ENCODE results near the gene LCE3A.
"Not testable (repeated sequence)": the region's sequence is repeated elsewhere in the genome, so short reads cannot be mapped to it uniquely, and the experiment has no call there.

LCE3A gene, protein sequence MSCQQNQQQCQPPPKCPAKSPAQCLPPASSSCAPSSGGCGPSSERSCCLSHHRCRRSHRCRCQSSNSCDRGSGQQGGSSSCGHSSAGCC

GRCh38 chr1:152622803-152623202 is at the start of gene LCE3A:
Gene LCE3A, minus strand, starts transcription at chr1:152623103. Its CDS starts 0 bp downstream, at chr1:152623103.
- in situ Hi-C loops (cut with MboI; ENCODE audit: low pct_unique_long_range_greater_than_20kb, low sequenced_read_pairs, unreplicated experiment): no loop called here
- no peak for TF ChIP-seq CTCF (IDR thresholded peaks at IDR 0.05; ENCODE audit: extremely low read depth, insufficient read depth, missing control alignments)

GRCh38 chr1:152667648-152668047 is 44.7 kb upstream of the LCE3A start:
- in situ Hi-C loops (cut with MboI; ENCODE audit: low pct_unique_long_range_greater_than_20kb, low sequenced_read_pairs, unreplicated experiment): no loop called here
- TF ChIP-seq CTCF (IDR thresholded peaks at IDR 0.05; ENCODE audit: extremely low read depth, insufficient read depth, missing control alignments): no peak
- no peak for DNase-seq (ENCODE audit: low spot score)

More at GRCh38 chr1:152622803-152623202, at the start of gene LCE3A:
- DNase-seq (ENCODE audit: low spot score): no peak

DNA sequence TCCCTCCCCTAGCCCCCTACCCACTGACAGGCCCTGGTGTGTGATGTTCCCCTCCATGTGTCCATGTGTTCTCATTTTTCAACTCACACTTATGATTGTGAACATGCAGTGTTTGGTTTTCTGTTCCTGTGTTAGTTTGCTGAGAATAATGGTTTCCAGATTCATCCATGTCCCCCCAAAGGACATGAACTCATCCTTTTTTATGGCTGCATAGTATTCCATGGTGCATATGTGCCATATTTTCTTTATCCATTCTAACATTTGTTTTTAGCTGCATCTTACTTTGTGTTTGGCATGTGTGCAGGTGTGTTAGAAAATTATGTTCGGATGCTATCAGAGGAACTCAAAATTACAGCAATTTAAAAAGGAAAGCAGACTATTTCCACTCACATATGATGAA is 43.3 kb upstream of the LCE3A start:
- in situ Hi-C loops (cut with MboI; ENCODE audit: low pct_unique_long_range_greater_than_20kb, low sequenced_read_pairs, unreplicated experiment); DNase-seq (ENCODE audit: low spot score): not testable (repeated sequence)

- TF ChIP-seq CTCF (IDR thresholded peaks at IDR 0.05; ENCODE audit: extremely low read depth, insufficient read depth, missing control alignments): no peak
- in situ Hi-C loops (cut with MboI; ENCODE audit: low pct_unique_long_range_greater_than_20kb, low sequenced_read_pairs, unreplicated experiment): no loop called here
- no peak for DNase-seq (ENCODE audit: low spot score)
Measured at GRCh38 chr1:152663098-152663497, 40.2 kb upstream of the LCE3A start, which contains the start of gene LCE2D. Gene LCE2D, plus strand, starts transcription at chr1:152663380. Its CDS starts 726 bp downstream, at chr1:152664106.

DNA sequence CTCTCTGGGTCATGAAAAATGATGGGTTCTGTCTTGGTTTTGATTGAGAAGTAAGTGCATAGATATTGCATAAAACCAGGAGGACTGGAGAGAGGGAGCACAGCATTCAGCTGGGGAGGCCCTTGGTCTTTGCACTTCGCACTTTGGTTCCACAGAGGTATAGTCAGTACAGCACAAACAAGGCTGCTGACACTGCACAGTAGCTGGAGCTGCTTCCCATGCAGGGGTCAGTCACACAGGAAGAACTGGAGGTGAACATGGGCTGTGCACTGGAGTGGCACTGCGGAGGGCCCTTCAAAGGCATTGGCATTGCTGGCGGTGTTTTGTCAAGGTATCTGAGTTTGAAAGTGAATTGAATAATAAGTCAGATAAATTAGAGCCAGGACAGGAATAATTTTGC is 35.7 kb upstream of the LCE3A start:
- in situ Hi-C loops (cut with MboI; ENCODE audit: low pct_unique_long_range_greater_than_20kb, low sequenced_read_pairs, unreplicated experiment): no loop called here
- no peak for DNase-seq (ENCODE audit: low spot score)
- TF ChIP-seq CTCF (IDR thresholded peaks at IDR 0.05; ENCODE audit: extremely low read depth, insufficient read depth, missing control alignments): no peak

- DNase-seq (ENCODE audit: low spot score): no peak
- in situ Hi-C loops (cut with MboI; ENCODE audit: low pct_unique_long_range_greater_than_20kb, low sequenced_read_pairs, unreplicated experiment): no loop called here
- TF ChIP-seq CTCF (IDR thresholded peaks at IDR 0.05; ENCODE audit: extremely low read depth, insufficient read depth, missing control alignments): no peak
Measured at GRCh38 chr1:152657677-152658076, 34.8 kb upstream of the LCE3A start.

DNA sequence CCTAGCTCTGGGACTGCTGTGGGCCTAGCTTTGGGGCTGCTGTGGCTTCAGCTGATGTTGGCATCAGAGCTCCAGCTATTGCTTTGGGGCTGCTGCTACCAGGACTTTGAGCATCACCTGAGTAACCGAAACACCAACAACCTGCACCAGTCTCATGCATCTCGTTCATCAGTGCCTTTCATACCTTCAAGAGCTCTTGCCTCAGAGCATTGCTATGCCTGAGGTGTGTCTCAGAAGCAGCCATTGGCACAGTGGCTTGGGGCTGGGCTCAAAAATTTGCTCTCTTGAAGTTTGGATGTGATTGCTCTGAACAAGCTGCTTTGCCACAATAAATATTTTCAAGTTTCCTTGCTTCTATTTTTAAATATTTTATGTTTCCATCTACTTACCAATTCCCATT is 33.6 kb upstream of the LCE3A start:
- no peak for DNase-seq (ENCODE audit: low spot score)
- in situ Hi-C loops (cut with MboI; ENCODE audit: low pct_unique_long_range_greater_than_20kb, low sequenced_read_pairs, unreplicated experiment): no loop called here
- no peak for TF ChIP-seq CTCF (IDR thresholded peaks at IDR 0.05; ENCODE audit: extremely low read depth, insufficient read depth, missing control alignments)
